ENCODE results near the gene SLCO4A1.

GRCh38 chr20:62663145-62664018, 21.1 kb downstream of the SLCO4A1 start:
- no peak for TF ChIP-seq CTCF (IDR thresholded peaks at IDR 0.05)
- no peak for TF ChIP-seq POLR2AphosphoS5 (IDR thresholded peaks at IDR 0.05; ENCODE audit: insufficient read depth in 1 of 2, low read depth in 1 of 2)
- no peak for TF ChIP-seq POLR2A (IDR thresholded peaks at IDR 0.05)

Data from vagina (tissue), 2 donors.